ENCODE results near the gene ANTXR2.

ANTXR2 gene

DNA sequence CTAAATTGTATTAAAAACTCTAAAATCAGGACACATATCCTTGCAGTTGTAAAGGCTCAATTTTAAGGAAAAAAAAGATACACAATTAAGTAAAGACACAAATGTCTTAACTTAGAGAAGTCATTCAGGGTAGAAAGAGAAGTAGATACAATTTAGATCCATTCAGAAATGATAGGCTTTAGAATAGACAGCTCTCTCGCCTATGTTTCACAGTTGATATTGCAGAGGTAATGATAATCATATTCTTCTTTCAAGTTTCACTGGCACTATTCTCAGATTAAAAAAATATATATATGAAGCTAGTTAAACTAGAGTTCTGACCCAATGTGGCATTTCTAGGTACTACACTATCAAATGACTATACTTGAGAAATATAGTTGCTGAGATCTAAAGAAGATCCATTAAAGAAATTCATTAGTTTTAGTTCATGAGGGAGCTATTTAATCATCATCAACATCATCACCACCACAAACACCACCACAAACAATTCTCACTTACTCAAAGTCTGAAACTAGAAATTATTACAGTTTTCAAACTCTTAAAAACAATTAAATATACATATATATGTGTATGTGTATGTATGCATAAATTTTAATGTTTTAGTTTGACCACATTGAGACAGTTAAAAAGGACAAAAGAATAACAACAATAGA is 93.1 kb downstream of the ANTXR2 start:
- DNase-seq, result no peak

DNA sequence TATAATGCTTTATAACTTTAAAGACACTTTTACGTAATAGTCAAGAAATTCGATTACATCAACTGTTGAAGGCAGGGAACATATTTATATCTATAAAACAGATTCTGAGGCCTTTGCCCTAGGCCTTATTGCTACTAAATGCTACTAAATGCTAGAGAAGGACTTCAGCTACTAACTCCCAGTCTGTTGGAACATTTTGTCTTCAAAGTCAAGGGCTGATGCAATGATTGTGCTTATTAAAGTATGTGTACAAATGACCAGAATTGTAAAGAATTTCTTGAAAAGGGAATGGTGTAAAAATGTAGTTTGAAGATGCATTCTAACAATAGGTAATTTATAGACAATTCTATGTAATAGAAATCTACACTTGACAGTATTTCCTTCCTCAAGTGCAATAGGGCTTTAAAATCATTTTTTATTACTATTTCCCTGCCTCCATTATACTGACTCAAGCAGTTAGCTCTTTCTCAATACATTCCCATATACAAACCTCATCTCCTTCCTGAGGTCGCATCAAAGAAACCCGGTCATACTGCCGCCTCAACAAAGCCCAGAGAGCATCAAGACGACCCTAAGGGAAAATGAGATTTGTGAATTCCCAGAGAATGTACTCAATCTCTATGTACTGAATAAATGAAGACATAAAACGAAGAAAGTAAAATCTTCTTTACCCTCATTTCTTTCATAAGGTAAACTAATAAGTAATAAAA is 95.7 kb downstream of the ANTXR2 start:
- DNase-seq, result no peak

DNA sequence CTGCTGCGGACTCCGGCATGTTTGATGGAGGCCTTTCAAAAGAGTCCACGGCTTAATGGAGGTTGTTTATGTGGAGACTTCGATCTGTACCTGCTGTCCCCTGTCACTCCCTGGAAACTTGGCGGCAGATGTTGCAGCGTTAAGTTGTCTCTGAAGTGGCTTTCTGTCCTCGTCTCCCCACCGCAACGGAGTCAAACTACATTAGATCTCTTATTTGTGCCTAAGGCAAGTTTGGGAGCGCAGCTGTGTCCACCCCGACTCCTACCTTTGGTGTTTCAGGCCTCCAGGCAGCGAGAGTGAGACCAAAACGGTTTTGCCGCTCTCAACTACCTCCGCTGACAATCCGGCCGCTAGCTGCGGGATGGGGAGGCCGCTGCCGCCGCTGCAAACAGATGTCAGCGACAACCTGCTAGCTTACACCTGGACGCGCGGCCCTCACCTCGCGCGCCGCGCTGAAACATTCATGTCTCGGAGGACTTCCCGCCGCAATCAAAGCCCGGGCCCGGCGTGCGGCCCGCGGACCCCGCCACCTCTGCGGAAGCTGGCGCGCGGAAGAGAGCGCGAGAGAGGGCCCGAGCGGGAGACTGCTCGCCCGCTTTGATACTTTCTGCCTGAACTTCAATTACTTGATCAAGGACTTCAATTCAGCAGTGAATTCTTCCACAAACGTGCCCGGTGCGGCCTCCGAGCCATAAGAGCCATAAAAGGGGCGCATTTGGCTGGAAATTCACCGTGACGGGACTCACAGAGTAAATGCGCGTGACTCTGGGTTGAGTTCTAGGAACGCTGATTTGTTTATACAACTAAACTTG is 108.4 kb downstream of the ANTXR2 start:
- no peak for DNase-seq

DNA sequence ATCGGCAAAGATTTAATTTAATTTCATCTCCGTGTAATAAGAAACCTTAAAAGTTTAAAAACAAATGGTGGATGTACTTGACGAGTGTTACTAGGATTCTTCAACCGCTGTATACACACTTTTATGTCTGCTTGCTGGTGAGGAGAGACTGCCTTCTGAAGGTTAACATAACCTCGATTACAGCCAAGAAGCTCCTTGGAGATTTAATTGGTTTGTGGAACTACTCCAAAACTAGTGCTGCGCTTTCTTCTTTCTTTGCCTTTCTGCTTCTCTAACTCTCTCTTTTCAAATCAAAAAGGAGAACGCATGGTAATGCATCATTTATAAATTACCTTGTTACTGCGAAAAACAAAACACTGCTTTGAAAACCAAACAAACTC is 109.0 kb downstream of the ANTXR2 start:
- no peak for DNase-seq

DNA sequence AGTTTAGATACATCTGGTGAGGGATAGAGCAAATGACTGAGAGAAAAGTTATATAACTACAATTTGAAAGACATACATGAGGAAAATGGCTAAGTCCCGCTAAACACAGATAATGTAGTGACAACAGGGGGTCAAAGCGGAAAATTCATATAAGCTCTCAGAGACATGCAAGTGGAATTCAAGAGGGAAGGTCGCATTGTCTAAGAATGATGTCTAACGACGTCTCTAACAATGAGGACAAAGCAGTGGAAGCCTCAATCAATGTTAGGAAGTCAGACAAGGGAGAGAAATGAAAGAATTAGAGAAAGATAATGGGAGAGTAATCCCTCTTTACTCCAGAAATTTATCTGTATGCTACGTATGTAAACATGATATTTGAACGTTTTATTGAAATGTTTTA is 113.4 kb downstream of the ANTXR2 start:
- no peak for DNase-seq

DNA sequence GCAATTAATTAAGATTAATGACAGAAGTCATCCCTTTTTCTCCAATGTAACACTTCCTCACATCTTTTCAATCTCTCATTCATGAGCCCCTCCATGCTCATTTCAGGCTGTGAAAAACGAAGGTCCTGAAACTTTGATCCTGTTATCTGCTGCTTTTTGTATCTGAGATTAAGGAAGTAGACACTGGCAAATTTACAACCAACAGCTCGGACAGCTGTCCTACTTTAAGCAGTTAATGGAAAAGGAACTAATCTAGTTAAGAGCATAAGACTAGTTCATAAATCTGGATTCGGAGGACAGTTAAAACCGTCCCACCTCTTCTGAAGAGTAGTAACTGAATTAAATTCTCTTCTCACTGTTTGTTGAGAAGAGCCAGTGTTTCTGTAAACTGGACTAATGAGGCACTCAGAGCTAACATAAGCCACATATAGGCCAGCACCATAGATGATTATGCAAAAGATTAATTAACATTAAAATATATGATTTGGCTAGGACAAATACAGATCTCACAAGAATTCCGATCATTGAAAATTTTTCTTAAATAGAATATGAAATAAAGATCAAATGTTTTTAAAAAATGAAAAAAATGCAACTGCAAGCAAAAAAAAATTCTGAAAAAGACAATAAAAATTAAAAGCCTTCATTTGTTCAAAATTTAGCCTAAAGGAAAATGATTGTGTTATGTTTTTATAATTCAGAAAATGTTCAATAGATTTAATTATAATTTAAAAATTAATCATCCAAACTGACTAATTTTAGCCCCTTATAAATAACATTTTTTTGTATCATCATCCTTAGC is 114.4 kb downstream of the ANTXR2 start:
- DNase-seq, result no peak

DNA sequence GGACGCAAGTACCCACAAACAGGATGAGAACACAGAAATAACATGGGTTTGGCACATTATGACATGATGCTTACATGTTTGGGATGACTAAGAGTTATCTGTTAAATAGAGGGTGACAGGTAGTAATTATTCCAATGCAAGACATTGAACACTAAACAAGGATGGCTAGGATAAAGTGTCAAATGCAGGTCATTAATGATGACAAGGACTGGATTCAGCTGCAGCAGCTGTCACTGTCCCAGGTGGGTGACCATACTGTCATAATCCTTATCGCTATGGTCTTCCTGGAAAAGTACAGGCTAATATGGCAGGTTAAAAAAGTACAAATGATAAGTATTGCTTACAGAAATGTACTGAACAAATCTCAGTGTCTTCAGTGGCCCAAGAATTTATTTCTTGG is 123.9 kb downstream of the ANTXR2 start:
- DNase-seq, result no peak

DNA sequence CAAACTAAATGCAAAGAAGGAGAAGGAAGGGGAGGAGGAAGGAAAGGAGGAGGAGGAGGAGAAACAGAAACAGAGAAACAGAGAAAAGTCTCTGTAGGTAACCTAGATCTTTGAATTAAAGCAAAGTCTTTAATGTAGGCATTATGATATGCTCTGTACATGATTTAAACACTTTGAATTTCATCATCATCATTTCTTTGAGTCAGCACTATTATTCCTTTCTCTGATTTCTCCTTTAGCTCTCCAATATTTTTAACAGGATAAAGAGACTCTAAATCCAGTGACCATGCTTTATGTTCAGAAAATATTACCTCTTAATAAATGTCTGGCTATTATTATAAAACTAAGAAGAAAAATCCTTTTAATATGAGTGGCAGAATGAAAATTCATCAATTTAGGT is 124.3 kb downstream of the ANTXR2 start:
- no peak for DNase-seq

DNA sequence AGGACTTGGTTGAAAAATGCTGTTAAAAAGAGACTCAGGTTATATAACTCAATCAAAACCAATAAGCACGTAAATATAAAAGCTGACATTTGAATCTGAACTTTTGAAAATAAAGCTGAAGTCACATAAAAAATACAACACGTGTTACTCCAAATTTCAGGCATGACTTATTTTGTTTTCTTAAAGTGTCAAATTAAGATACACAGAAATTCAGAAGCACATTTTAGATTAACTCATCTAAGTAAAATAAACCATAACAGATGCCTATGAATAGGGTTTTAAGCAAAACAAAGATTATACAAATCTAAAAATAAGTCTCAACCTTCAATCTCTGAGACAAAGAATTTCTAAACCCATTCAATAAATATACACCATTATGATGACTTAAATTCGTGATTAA is 124.8 kb downstream of the ANTXR2 start:
- DNase-seq, result no peak

DNA sequence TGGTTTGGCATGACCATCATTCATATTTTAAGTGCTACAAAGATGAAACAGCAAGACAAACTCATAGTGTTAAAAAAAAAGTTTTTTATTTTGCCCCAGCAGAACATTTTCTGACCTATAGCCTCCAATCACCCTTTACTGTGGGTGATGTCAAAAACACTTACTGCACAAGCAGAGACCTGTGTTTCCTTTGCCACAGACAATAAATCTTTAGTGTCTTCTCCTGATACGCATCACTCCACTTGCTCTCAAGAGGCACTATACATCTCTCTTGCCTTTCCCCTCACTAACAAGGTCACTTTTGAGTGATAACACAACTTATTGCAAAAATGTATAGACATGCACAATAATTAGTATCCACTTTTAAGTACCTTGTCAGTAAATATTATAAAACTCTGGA is 125.6 kb downstream of the ANTXR2 start:
- DNase-seq, result no peak

DNA sequence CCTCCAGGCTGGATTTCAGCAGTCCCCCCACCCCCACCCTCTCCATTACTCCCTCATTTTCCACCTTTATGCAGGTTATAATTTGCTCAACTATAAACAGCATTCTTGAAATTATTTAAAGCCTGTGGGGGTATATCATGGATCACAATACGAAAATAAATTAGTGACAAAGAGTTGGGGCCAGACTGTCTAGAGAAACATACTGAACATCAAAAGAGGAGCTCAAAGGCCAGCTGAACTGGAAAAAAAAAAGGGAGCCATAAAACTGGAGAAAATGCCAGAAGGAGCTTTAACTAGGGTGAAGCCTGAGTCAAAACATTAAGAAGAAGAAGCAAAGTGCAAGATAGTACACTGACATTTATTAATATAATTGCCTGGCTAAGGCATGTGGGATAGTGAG is 137.8 kb downstream of the ANTXR2 start:
- DNase-seq, result no peak

DNA sequence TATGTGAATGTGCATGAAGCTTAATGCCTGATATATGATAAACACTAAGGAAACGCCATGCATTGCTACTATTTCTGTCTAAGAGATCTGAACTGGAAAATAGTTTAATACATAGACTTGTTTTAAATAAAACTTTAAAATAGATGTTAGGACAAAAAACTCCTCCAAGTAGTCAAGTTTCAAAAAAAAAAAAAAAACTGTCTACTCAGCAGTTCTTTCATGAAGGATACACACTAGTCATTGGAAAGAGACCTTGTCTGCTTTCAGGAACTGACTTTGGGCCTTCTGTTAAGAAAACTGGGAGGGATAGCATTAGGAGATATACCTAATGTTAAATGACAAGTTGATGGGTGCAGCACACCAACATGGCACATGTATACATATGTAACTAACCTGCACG is 138.4 kb downstream of the ANTXR2 start:
- no peak for DNase-seq

DNA sequence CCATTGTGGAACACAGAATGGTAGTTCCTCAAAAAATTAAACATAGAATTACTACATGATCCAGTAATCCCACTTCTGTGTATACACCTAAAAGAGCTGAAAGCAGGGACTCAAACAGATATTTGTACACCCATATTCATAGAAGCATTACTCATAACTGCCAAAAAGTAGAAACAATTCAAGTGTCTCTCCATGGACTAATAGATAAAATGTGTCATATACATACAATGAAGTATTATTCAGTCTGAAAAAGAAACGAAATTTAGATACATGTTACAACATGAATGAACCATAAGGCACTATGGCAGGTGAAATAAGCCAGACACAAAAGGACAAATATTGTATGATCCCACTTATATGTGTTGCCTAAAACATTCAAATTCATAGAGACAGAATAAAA is 145.1 kb downstream of the ANTXR2 start:
- DNase-seq, result no peak

DNA sequence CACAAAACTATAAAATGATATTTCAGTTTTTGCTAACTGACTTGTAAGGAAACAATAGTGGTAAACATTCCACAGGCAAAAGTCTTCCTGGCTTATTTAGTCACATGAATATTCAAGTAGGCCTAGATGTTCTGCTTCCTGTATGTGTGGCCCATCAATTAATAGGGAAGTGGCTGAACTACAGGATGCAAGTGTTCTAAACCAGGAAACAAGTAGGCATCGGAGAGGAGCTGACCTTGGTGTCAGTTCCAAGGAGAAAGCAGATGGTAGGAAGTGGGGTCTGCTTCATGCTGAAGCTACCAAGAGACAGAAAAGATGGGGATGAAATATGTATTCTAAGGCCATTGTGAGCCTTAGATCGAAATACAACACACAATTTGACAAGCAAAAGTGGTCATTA is 149.7 kb downstream of the ANTXR2 start:
- no peak for DNase-seq

DNA sequence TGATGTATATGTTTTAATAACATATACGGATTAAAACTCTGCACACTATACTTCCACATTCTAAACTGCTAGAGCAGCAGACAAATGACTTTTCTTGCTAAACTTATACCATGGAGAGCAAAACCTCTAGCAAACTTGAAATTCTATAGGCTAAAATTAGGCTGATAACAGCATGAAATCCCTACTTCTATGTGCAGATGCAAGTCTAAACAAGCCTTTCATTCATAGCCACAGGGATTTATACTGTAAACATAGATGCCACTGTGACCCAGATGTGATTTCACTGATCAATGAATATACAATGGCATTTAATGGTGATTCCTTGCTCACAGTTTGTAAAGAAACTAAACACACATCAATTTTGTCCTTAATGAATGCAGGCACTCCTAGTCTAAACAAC is 151.0 kb downstream of the ANTXR2 start:
- no peak for DNase-seq

DNA sequence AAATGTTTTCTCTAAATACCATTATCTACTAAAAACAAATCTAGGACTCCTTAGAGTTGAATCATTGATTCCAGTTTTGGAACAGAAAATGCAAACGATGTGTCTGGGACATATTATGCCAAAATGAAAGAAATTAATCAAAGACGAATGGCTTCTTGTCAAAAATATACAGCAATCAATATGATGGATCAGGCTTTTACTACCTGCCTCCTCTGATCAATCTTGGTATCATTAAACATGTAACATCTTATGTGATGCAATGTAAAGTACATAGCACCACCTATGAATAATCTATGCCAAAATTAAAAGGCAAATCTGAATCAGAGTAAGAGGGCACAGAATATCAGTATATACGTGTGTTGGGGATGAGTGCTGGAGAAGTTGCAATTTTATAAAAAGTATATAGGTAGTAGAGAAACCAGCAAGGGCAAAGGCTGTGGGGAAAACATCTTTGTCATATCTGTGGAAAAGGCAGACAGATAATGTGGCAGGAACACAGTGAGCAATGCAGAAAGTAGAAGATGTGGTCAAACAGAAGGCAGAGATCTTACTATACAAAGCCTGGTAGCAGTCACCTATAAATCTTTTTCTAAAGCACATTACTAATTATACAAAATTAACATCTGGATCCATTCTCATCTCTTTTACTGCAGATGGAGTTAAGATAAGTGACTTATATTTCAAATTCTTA is 152.7 kb downstream of the ANTXR2 start:
- DNase-seq, result no peak

DNA sequence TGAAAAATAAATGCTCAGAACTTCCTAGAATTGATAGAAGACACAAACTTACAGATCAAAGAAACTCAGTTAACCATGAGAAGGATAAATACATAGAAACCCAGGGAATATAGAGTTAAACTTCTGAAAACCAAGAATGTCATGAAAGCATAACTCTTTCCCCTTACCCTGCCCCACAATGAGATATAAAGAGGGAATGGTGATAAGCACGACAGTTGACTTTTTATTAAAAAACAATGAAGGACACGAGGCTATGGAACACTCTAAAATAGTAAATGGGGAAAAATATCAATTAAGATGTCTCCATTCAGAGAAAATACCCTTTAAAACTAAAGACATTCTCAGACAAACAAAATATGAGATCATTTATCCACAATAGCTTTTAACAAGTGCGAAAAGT is 154.7 kb downstream of the ANTXR2 start:
- no peak for DNase-seq

DNA sequence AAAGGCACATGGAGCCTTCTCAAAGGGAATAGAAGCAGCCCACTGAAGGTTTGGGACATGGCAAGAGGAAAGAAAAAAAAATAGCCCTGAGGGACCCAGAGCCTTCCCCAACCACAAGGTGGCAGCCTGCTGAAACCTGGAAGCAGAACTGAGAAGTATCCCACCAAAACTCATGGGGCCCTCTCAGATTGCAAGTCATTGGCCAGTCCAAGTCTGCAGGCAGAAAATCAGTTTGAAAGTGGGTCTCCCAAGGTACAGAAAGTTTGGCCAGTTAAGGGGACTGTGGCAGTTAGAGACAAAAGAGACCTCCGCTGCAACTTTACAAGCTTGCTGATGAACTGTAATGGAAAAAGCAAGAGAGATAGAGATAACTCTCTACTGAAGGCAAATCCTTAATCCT is 155.8 kb downstream of the ANTXR2 start:
- no peak for DNase-seq

DNA sequence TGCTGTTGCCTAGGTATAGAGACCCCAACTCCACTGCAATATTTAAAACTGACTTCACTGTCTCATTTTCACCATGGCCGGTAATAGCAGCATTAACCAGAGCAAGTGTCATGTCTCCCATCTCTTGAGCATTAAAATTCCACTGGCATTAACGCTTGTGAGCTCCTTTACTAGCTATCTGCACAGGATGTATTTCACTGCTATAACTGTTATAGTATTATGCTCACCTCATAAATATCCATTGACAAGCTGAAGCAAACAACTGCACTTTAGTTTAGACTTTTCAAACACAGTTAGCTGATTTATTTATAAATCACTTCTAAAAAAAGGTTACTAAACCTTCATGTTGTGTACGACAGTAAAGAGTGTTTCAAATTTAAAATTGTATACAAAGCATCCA is 157.8 kb downstream of the ANTXR2 start:
- no peak for DNase-seq

DNA sequence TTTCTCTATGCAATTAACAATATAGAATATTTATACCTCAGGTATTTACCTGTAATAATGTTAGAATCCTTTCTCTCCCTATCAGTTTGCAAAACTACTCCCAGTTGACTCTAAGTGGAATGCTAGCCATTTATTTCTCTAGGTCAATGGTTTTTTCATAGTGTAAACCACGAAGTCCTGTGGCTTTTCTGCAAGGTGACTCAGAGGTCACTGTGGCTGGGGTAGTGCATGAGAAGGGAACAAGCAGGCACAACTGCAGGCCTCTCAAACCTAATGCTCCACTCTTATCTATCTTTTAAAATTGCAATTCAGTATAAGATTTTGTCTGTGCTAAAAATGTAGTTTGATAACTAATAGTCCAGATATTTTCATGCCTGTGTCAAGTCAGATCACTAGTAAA is 159.4 kb downstream of the ANTXR2 start:
- DNase-seq, result no peak

DNA sequence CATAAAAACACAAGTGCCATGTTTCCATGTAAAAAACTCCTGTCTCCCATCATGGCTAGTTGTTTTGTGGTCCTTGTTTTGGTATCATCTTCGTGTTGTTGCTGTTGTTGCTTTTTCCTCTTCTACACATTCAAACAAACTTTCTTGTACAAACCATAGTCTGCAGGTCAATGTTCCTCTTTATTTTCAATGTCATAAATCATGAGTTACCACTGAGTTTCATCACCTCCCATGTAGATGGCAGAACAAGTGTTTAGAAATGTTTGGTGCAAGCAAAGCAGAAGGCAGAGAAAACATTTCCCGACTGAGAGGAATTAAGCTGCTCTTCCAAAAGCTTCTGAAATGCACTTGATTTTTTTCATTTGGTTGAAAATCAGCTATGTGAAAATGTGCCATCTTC is 166.0 kb downstream of the ANTXR2 start:
- no peak for DNase-seq

DNA sequence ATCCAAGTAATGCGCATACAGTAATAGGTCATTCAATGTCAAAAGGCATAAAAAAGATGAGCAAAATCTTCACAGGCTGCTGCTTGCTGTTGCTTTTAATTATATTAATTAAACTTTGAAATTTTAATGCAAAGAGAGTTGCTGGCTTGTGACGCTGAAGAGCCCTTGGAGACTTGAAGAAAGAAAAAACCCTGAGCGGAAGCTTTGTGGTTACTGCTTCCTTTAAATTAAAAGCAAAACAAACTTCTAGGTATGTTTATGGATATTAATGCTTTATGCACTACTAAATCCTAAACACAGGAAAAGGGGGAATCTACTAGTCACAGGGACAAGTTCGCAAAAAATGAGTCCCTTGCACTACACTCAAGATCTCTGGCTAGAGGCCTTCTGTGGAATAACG is 166.7 kb downstream of the ANTXR2 start:
- no peak for DNase-seq

DNA sequence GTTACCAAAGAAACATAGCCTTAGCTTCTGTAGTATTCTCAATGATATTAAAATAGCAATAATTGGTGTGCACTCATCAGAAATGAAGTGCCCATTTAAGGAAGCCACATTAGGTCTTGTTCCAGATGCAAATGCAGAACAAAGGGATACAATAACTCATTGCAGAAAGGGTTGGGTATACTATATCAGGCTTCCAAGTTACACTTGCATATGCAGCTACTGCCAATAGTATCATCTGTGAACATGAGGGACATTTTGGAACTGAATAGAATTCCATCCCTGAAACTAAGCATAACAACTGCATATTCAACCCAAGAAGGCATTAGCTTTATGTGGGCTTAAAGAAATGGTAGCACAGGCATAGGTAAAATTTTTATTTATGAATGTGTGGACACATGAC is 167.8 kb downstream of the ANTXR2 start:
- DNase-seq, result no peak

Data from NCI-H446 treated with DMSO at 0.1 percent for 48 hours (cell line).